Measurements from ENCODE around the gene PAQR7.
A peak's percentile ranks its signal among the peaks of the same experiment; 100 is the strongest.

PAQR7 gene

DNA sequence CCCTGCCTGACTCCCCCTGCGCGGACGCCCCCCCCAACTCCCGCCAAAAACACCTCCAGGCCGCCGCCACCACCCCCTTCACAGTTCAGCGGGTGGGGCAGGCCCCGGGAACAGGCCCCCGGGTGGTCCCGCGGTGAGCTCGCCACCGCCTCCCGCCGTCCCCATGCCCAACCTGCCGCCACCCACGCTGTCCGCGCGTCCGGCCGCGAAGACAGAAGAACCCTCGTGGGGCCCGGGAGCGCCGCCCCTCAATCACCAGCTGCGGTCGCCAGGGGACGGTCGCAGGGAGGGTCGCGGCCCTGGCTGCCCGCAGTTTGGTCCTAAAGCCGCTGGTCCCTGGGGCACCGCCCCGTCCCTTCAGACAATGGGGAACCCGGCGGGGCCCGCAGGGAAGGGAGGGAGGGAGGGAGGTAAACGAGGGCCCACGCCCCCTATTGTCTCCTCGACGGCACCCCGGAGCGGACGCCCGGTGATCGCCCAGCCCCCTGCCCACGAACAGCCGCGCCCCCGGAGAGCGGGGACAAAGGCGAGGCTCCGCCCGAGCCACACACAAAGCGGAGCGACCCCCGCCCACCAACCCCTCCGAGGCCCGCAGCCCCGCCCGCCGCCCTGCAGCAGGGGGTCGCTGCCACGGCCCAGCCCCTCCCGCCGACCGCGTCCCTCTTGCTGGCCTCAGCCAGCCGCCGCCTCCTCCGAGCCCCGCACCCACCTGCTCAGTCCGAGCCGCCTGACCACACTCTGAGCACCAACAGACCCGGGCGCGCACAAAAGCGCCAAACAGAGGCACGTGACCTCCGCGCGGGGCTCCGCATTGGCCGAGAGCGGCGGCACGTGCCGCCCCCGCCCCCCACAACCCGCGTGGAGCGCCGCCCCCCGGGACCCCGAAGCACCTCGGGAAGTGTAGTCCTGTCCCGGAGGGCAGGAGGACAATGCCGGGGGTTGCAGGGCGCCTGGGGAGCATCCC is 30.5 kb upstream of the PAQR7 start, which contains the start of gene STMN1:
TSS of gene STMN1 (minus strand) at position 740 of the 964 bp plus-strand sequence. CDS start 1,743 bp downstream, outside the sequence.
- H3K9me2 ChIP-seq (replicated peaks; ENCODE audit: control insufficient read depth, low read length): no peaks in the 10 kb centered on the region

DNA sequence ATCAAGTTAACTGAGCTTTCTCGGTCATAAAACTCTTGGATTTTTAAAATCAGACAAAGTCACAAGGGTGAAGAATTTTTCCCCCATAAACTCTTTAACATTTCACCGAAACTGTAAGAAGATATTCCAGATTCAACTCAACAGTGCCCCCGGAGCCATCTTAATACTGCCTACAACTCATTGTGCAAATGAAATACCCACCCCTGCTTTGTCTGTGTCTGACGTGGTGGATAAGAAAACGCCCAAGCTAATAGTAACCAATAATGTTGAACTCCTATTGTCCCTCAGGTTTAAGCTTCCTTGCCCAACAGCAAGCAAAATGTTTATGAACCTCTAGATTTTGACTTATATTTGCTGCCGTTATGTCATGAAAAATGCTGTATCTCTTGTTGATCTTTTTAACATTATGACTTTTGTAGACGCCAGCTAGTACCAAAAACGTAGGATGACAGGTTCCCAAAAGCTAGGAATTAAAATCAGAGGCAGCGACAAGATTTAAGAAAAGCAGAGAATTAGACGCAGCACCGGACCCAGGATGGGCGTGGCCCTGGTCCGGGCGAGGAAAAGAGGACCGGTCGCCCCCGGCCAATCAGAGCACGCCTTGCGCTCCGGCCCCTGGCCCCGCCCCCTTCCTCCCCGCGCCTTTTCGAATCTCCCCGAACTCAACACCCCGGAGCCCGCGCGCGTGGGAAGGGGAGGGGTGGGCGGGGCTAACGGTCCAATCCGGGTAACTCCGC is 29.6 kb upstream of the PAQR7 start:
- no peaks in the 10 kb centered on the region for H3K9me2 ChIP-seq (replicated peaks; ENCODE audit: control insufficient read depth, low read length)
- peaks cover 54% of the 10 kb centered on the region for H3K36me3 ChIP-seq (ENCODE audit: control insufficient read depth, low read length)
- H3K27ac ChIP-seq (ENCODE audit: low read depth, low read length): peak overlapping the region; percentile 76
- peaks cover 57% of the 10 kb centered on the region for H3K79me2 ChIP-seq (ENCODE audit: control insufficient read depth, low read length)
- H3K27me3 ChIP-seq (ENCODE audit: control insufficient read depth, low read length): peaks cover 5% of the 10 kb centered on the region
- H3K4me2 ChIP-seq (ENCODE audit: low read length): peak overlapping the region; percentile 86
- H3F3A ChIP-seq (ENCODE audit: control insufficient read depth, insufficient read depth): peaks cover 40% of the 10 kb centered on the region
- H3K4me1 ChIP-seq (ENCODE audit: control insufficient read depth, low read length): peaks cover 25% of the 10 kb centered on the region
- no peaks in the 10 kb centered on the region for H3K9me3 ChIP-seq (ENCODE audit: control insufficient read depth, insufficient read depth, low read length)
- H4K20me1 ChIP-seq (ENCODE audit: control insufficient read depth, insufficient read depth, low read depth, low read length): peaks cover 34% of the 10 kb centered on the region
- H3K4me3 ChIP-seq (ENCODE audit: low read length): peak overlapping the region; percentile 93
- TF ChIP-seq, protein P1, sequence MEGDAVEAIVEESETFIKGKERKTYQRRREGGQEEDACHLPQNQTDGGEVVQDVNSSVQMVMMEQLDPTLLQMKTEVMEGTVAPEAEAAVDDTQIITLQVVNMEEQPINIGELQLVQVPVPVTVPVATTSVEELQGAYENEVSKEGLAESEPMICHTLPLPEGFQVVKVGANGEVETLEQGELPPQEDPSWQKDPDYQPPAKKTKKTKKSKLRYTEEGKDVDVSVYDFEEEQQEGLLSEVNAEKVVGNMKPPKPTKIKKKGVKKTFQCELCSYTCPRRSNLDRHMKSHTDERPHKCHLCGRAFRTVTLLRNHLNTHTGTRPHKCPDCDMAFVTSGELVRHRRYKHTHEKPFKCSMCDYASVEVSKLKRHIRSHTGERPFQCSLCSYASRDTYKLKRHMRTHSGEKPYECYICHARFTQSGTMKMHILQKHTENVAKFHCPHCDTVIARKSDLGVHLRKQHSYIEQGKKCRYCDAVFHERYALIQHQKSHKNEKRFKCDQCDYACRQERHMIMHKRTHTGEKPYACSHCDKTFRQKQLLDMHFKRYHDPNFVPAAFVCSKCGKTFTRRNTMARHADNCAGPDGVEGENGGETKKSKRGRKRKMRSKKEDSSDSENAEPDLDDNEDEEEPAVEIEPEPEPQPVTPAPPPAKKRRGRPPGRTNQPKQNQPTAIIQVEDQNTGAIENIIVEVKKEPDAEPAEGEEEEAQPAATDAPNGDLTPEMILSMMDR (IDR thresholded peaks at IDR 0.05; ENCODE audit: low read depth, low read length, poor library complexity, severe bottlenecking): peak; percentile 45
- no peak for TF ChIP-seq EZH2phosphoT487 (IDR thresholded peaks at IDR 0.05; ENCODE audit: borderline replicate concordance, low read length)

More for the DNA sequence above, 30.5 kb upstream of the PAQR7 start, which contains the start of gene STMN1:
- H3K4me3 ChIP-seq (ENCODE audit: low read length): peak within 1 kb of the TSS; percentile 93
- H3K4me2 ChIP-seq (ENCODE audit: low read length): peak within 1 kb of the TSS; percentile 86
- H3K27me3 ChIP-seq (ENCODE audit: control insufficient read depth, low read length): peaks cover 5% of the 10 kb centered on the region
- no peaks in the 10 kb centered on the region for H3K9me3 ChIP-seq (ENCODE audit: control insufficient read depth, insufficient read depth, low read length)
- H3K79me2 ChIP-seq (ENCODE audit: control insufficient read depth, low read length): peaks cover 48% of the 10 kb centered on the region
- peak within 1 kb of the TSS; percentile 76 for H3K27ac ChIP-seq (ENCODE audit: low read depth, low read length)
- TF ChIP-seq, protein P1 (IDR thresholded peaks at IDR 0.05; ENCODE audit: low read depth, low read length, poor library complexity, severe bottlenecking): no peak
- no peak for TF ChIP-seq EZH2phosphoT487 (IDR thresholded peaks at IDR 0.05; ENCODE audit: borderline replicate concordance, low read length)
- H3F3A ChIP-seq (ENCODE audit: control insufficient read depth, insufficient read depth): peaks cover 32% of the 10 kb centered on the region
- H3K36me3 ChIP-seq (ENCODE audit: control insufficient read depth, low read length): peaks cover 46% of the 10 kb centered on the region
- peaks cover 25% of the 10 kb centered on the region for H3K4me1 ChIP-seq (ENCODE audit: control insufficient read depth, low read length)
- peaks cover 30% of the 10 kb centered on the region for H4K20me1 ChIP-seq (ENCODE audit: control insufficient read depth, insufficient read depth, low read depth, low read length)

DNA sequence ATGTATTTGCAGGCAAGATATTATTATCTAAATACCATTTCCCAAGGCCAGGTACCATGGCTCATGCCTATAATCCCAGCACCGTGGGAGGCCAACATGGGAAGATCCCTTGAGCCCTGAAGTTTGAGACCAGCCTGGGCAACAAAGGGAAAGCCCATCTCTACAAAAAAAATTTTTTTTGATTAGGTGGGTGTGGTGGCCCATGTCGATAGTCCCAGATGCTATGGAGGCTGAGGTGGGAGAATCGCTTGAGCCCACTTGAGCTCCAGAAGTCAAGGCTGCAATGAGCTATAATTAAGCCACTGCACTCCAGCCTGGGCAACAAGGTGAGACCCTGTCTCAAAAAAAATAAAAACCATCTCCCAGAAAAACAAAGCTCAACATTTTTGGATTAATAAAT is 28.5 kb upstream of the PAQR7 start:
- Histone ChIP-seq H4K20me1 (ENCODE audit: control insufficient read depth, insufficient read depth, low read depth, low read length) (peaks cover 37% of the 10 kb centered on the region), H3K27ac (ENCODE audit: low read depth, low read length) (no peak overlapping the region), H3K4me3 (ENCODE audit: low read length) (peak overlapping the region; percentile 93), H3F3A (ENCODE audit: control insufficient read depth, insufficient read depth) (peaks cover 51% of the 10 kb centered on the region), H3K4me1 (ENCODE audit: control insufficient read depth, low read length) (peaks cover 25% of the 10 kb centered on the region), H3K79me2 (ENCODE audit: control insufficient read depth, low read length) (peaks cover 63% of the 10 kb centered on the region), H3K9me2 (replicated peaks; ENCODE audit: control insufficient read depth, low read length) (no peaks in the 10 kb centered on the region), H3K27me3 (ENCODE audit: control insufficient read depth, low read length) (peaks cover 5% of the 10 kb centered on the region), H3K36me3 (ENCODE audit: control insufficient read depth, low read length) (peaks cover 66% of the 10 kb centered on the region), H3K9me3 (ENCODE audit: control insufficient read depth, insufficient read depth, low read length) (no peaks in the 10 kb centered on the region), H3K4me2 (ENCODE audit: low read length) (peak overlapping the region; percentile 86)
- TF ChIP-seq EZH2phosphoT487 (IDR thresholded peaks at IDR 0.05; ENCODE audit: borderline replicate concordance, low read length): no peak
- TF ChIP-seq, protein P1 (IDR thresholded peaks at IDR 0.05; ENCODE audit: low read depth, low read length, poor library complexity, severe bottlenecking): no peak

Data from DOHH2 (cell line).